CD4-positive, alpha-beta memory T cell (primary cell): ENCODE data around the gene FAM185A. TPM values are rescaled to one million over a fixed set of nuclear protein-coding genes. Genes with fewer than 3 reads are reported as not detected.
"Not testable (repeated sequence)": the region's sequence is repeated elsewhere in the genome, so short reads cannot be mapped to it uniquely, and the experiment has no call there.

Experiments
- CTCF ChIA-PET: fragments of 350-600 bp; sonication (Branson Sonifier 250); formaldehyde crosslinking; loops from one replicate; lab custom pipeline; 2021; ENCODE audit warnings: inconsistent platforms; ENCODE audit not compliant: partially characterized antibody; lab: Charles Lee
- POLR2A ChIA-PET: fragments of 350-600 bp; sonication (Branson Sonifier 250); formaldehyde crosslinking; loops from one replicate; lab custom pipeline; 2021; ENCODE audit not compliant: partially characterized antibody; lab: Charles Lee
- DNase-seq, 5 donors: peaks; one replicate each; pipeline versions ENCODE4 v3.0.0 to v3.0.0-alpha.2; 2020 to 2022; ENCODE audit warnings: mixed read lengths in 1 of 5
- H3K27ac ChIP-seq: one replicate; pipeline ENCODE4 v1.7.0; 2013; ENCODE audit warnings: low read depth, low read length
- H3K27me3 ChIP-seq: 2 replicates; pipeline ENCODE4 v1.7.0; 2013; ENCODE audit warnings: mild to moderate bottlenecking, low read length, moderate library complexity; ENCODE audit not compliant: insufficient read depth
- H3K36me3 ChIP-seq: 2 replicates; pipeline ENCODE4 v1.7.0; 2013; ENCODE audit warnings: mild to moderate bottlenecking, low read length, moderate library complexity; ENCODE audit not compliant: insufficient read depth
- H3K4me1 ChIP-seq: 2 replicates; pipeline ENCODE4 v1.7.0; 2013; ENCODE audit warnings: mild to moderate bottlenecking, low read length, moderate library complexity; ENCODE audit not compliant: insufficient read depth
- H3K4me3 ChIP-seq, 2 donors: one replicate each; pipeline ENCODE4 v1.7.0; 2013; ENCODE audit warnings: low read length in 2 of 2, mild to moderate bottlenecking in 1 of 2
- H3K9me3 ChIP-seq, 2 donors: one replicate each; pipeline ENCODE4 v1.7.0; 2013; ENCODE audit warnings: low read length in 2 of 2, control low read depth in 1 of 2; ENCODE audit not compliant: control insufficient read depth in 1 of 2
- H3K27ac Mint-ChIP-seq, 7 donors: one replicate each; pipeline ENCODE4 v1.8.0; 2020 to 2021; ENCODE audit warnings: mixed read lengths in 7 of 7, mild to moderate bottlenecking in 6 of 7, inconsistent platforms in 3 of 7, moderate library complexity in 3 of 7
- H3K27me3 Mint-ChIP-seq, 2 donors: one replicate each; pipeline ENCODE4 v1.8.0; 2020 to 2021; ENCODE audit warnings: mixed read lengths in 2 of 2
- H3K36me3 Mint-ChIP-seq, 2 donors: one replicate each; pipeline ENCODE4 v1.8.0; 2020 to 2021; ENCODE audit warnings: mixed read lengths in 2 of 2, inconsistent platforms in 1 of 2, mild to moderate bottlenecking in 1 of 2
- H3K4me1 Mint-ChIP-seq, 4 donors: one replicate each; pipeline ENCODE4 v1.8.0; 2020 to 2021; ENCODE audit warnings: mixed read lengths in 4 of 4, mild to moderate bottlenecking in 1 of 4
- H3K4me3 Mint-ChIP-seq, 8 donors: one replicate each; pipeline ENCODE4 v1.8.0; 2020 to 2021; ENCODE audit warnings: mixed read lengths in 8 of 8, mild to moderate bottlenecking in 7 of 8, moderate library complexity in 6 of 8, inconsistent platforms in 3 of 8
- H3K9me3 Mint-ChIP-seq, 8 donors: one replicate each; pipeline ENCODE4 v1.8.0; 2020 to 2021; ENCODE audit warnings: mixed read lengths in 8 of 8, mild to moderate bottlenecking in 5 of 8, inconsistent platforms in 3 of 8, moderate library complexity in 1 of 8
- intact Hi-C: fragments of 100-400 bp; cut with micrococcal nuclease; formaldehyde crosslinking; loops from one replicate; pipeline ENCODE4 v1.15.1; 2023
- polyA plus RNA-seq, 2 donors: library from polyadenylated mRNA; unstranded; fragments of 300-500 nt; fragmentation: Illumina TruSeq; gene quantifications; one replicate each; pipeline ENCODE4 v1.2.3, GENCODE V29; 2021
- total RNA-seq, 2 experiments: library from RNA; stranded (reverse); gene quantifications; one replicate each; pipeline ENCODE4 v1.2.3, GENCODE V29; 2021

FAM185A gene
- total and polyA plus RNA-seq, 4 experiments from 2014 or later = 4.6 to 11.1 (median 7.8) TPM

- H3K4me1 Mint-ChIP-seq, CTCF ChIA-PET, H3K4me3 Mint-ChIP-seq, H3K27me3 ChIP-seq, H3K36me3 ChIP-seq, H3K9me3 Mint-ChIP-seq, H3K9me3 ChIP-seq, H3K4me1 ChIP-seq, POLR2A ChIA-PET, H3K4me3 ChIP-seq, H3K27me3 Mint-ChIP-seq, H3K27ac Mint-ChIP-seq, H3K36me3 Mint-ChIP-seq, DNase-seq, H3K27ac ChIP-seq, intact Hi-C loops: not testable (repeated sequence)
Measured at GRCh38 chr7:102759934-102760333, 11.1 kb downstream of the FAM185A start.

GRCh38 chr7:102761234-102761633 is 12.4 kb downstream of the FAM185A start:
- H3K27me3 Mint-ChIP-seq, H3K4me1 Mint-ChIP-seq, H3K4me3 Mint-ChIP-seq, H3K4me1 ChIP-seq, H3K4me3 ChIP-seq, H3K27me3 ChIP-seq, CTCF ChIA-PET, H3K9me3 Mint-ChIP-seq, DNase-seq, H3K27ac ChIP-seq, POLR2A ChIA-PET, H3K9me3 ChIP-seq, H3K27ac Mint-ChIP-seq, intact Hi-C loops, H3K36me3 ChIP-seq, H3K36me3 Mint-ChIP-seq: not testable (repeated sequence)

- intact Hi-C loops, H3K4me3 ChIP-seq, DNase-seq, POLR2A ChIA-PET, H3K36me3 Mint-ChIP-seq, H3K9me3 Mint-ChIP-seq, H3K4me3 Mint-ChIP-seq, H3K4me1 ChIP-seq, H3K27ac Mint-ChIP-seq, H3K9me3 ChIP-seq, H3K27me3 Mint-ChIP-seq, H3K27ac ChIP-seq, H3K36me3 ChIP-seq, CTCF ChIA-PET, H3K27me3 ChIP-seq, H3K4me1 Mint-ChIP-seq: not testable (repeated sequence)
Measured at GRCh38 chr7:102763295-102763905, 14.6 kb downstream of the FAM185A start.

- POLR2A ChIA-PET, H3K4me3 ChIP-seq, intact Hi-C loops, H3K9me3 Mint-ChIP-seq, H3K9me3 ChIP-seq, H3K27ac Mint-ChIP-seq, DNase-seq, H3K4me1 Mint-ChIP-seq, H3K27ac ChIP-seq, H3K4me3 Mint-ChIP-seq, CTCF ChIA-PET, H3K36me3 ChIP-seq, H3K27me3 ChIP-seq, H3K27me3 Mint-ChIP-seq, H3K4me1 ChIP-seq, H3K36me3 Mint-ChIP-seq: not testable (repeated sequence)
Measured at GRCh38 chr7:102769657-102770192, 20.9 kb downstream of the FAM185A start.

- H3K4me3 Mint-ChIP-seq, H3K36me3 ChIP-seq, H3K36me3 Mint-ChIP-seq, H3K27me3 ChIP-seq, H3K27ac Mint-ChIP-seq, H3K4me1 ChIP-seq, intact Hi-C loops, H3K9me3 Mint-ChIP-seq, H3K4me1 Mint-ChIP-seq, H3K9me3 ChIP-seq, POLR2A ChIA-PET, DNase-seq, CTCF ChIA-PET, H3K27ac ChIP-seq, H3K27me3 Mint-ChIP-seq, H3K4me3 ChIP-seq: not testable (repeated sequence)
Measured at GRCh38 chr7:102770467-102770866, 21.7 kb downstream of the FAM185A start.

DNA sequence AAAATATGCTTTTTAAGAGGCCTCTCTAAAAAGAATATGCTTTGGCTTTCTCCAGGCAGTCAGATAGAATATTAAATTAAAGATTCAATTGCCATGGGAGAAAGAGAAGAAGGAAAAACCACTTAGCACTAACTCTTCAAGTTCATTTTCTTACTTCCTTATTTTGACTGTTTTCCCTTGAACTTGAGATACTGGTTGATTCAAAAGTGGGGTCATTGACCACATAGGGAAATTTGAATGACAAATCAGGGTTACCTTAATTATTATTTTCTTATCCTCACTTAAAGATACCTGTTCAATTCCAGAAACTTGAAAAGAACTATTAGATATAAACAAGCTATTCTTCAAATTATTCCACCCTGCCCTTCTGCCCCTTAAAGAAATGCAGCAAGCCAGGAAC is 27.4 kb downstream of the FAM185A start:
- H3K4me1 ChIP-seq, H3K27ac ChIP-seq, H3K27me3 Mint-ChIP-seq, DNase-seq, H3K9me3 ChIP-seq, H3K27ac Mint-ChIP-seq, H3K9me3 Mint-ChIP-seq, H3K27me3 ChIP-seq, POLR2A ChIA-PET, intact Hi-C loops, H3K4me3 ChIP-seq, CTCF ChIA-PET, H3K36me3 ChIP-seq, H3K4me1 Mint-ChIP-seq, H3K4me3 Mint-ChIP-seq: not testable (repeated sequence)
- peaks cover 12 to 17% of the 10 kb centered on the region in 2 donors for H3K36me3 Mint-ChIP-seq

DNA sequence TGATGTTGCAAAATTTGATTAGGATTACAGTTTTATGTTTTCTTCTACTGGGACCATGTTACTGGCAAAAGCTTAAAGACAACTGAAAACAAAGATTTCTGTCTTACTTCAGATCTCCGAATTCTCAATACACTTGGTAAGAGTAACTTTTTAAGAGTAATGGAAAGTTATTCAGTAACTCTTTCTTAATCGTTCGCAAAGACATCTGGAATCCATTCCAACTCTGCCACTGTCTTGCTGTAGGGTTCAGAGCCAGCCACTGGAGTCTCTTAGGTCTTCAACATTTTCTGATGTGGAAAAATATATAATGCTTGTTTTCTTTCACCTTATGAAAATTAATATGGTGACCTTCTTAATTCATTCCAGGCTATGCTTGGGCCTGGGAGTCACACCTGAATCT is 29.9 kb downstream of the FAM185A start:
- H3K9me3 Mint-ChIP-seq, H3K4me3 ChIP-seq, H3K4me1 Mint-ChIP-seq, H3K4me1 ChIP-seq, H3K4me3 Mint-ChIP-seq, intact Hi-C loops, H3K9me3 ChIP-seq, H3K27me3 Mint-ChIP-seq, DNase-seq, H3K27ac Mint-ChIP-seq, H3K27ac ChIP-seq, H3K27me3 ChIP-seq, H3K36me3 ChIP-seq, CTCF ChIA-PET, POLR2A ChIA-PET: not testable (repeated sequence)
- peaks cover 12 to 17% of the 10 kb centered on the region in 2 donors for H3K36me3 Mint-ChIP-seq

GRCh38 chr7:102780926-102781325 is 32.1 kb downstream of the FAM185A start:
- H3K4me1 ChIP-seq, H3K27ac ChIP-seq, H3K27ac Mint-ChIP-seq, POLR2A ChIA-PET, H3K36me3 ChIP-seq, CTCF ChIA-PET, H3K4me3 Mint-ChIP-seq, intact Hi-C loops, H3K27me3 ChIP-seq, H3K9me3 ChIP-seq, DNase-seq, H3K4me3 ChIP-seq, H3K9me3 Mint-ChIP-seq, H3K4me1 Mint-ChIP-seq, H3K27me3 Mint-ChIP-seq: not testable (repeated sequence)
- H3K36me3 Mint-ChIP-seq = peaks cover 12 to 17% of the 10 kb centered on the region in 2 donors
